DOHH2 (cell line): Measurements from ENCODE around the gene ATP2B2.

Experiments
- CTCF ChIP-seq: fragments of 200-600 bp; sonication (generic); IDR thresholded peaks from one replicate; pipeline ENCODE4 v1.5.1; 2014; ENCODE audit warnings: antibody characterized with exemption, mild to moderate bottlenecking, low read depth, low read length; ENCODE audit not compliant: poor library complexity, severe bottlenecking
- EZH2phosphoT487 ChIP-seq: fragments of 200-600 bp; sonication (generic); IDR thresholded peaks from 2 replicates; pipeline ENCODE4 v1.6.1; 2017; ENCODE audit warnings: borderline replicate concordance, mild to moderate bottlenecking, antibody characterized with exemption, low read length, moderate library complexity, mixed read lengths

GRCh38 chr3:10312391-10312790, 193.0 kb downstream of the ATP2B2 start:
- TF ChIP-seq CTCF (no peak), EZH2phosphoT487 (no peak)
